ENCODE data around the gene PAM16. TPM values are rescaled to one million over a fixed set of nuclear protein-coding genes. Genes with fewer than 3 reads are reported as not detected.
A peak's percentile ranks its signal among the peaks of the same experiment; 100 is the strongest.

The PAM16 gene
- total RNA-seq, 3 donors from 2014 or later (not counting 1 experiment from before 2014, with no cell fraction given), result 29.4 to 42.7 (median 39.0) TPM

- Histone ChIP-seq H3K9me3 (ENCODE audit: control insufficient read depth, insufficient read depth, low read length) (no peaks in the 10 kb centered on the region), H3K27me3 (ENCODE audit: control insufficient read depth, insufficient read depth, low read length) (no peaks in the 10 kb centered on the region), H3K36me3 (ENCODE audit: control insufficient read depth, insufficient read depth, low read length) (peaks cover 65% of the 10 kb centered on the region), H3K4me1 (ENCODE audit: control insufficient read depth, insufficient read depth, low read length) (no peaks in the 10 kb centered on the region), H3K4me3 (ENCODE audit: low read length) (no peak overlapping the region), H3K27ac (ENCODE audit: low read length) (no peak overlapping the region)
- Mint-ChIP-seq H3K36me3 (no peaks in the 10 kb centered on the region), H3K27ac (no peak overlapping the region), H3K4me1 (peaks cover 5% of the 10 kb centered on the region in 2 donors), H3K27me3 (ENCODE audit: low read depth in 2 of 2) (no peaks in the 10 kb centered on the region), H3K9me3 (no peaks in the 10 kb centered on the region), H3K4me3 (no peak overlapping the region)
- 95% methylated on average over 6 of the region's 6 CpGs for WGBS (ENCODE audit: insufficient coverage)
- intact Hi-C loops (cut with micrococcal nuclease), result no loop called here
- ATAC-seq (peak in 1 of 3 donors; percentile 2), DNase-seq (no peak)
- no peak for TF ChIP-seq CTCF (IDR thresholded peaks at IDR 0.05)
Observed at GRCh38 chr16:4393240-4393600, 42.1 kb upstream of the PAM16 start.

DNA sequence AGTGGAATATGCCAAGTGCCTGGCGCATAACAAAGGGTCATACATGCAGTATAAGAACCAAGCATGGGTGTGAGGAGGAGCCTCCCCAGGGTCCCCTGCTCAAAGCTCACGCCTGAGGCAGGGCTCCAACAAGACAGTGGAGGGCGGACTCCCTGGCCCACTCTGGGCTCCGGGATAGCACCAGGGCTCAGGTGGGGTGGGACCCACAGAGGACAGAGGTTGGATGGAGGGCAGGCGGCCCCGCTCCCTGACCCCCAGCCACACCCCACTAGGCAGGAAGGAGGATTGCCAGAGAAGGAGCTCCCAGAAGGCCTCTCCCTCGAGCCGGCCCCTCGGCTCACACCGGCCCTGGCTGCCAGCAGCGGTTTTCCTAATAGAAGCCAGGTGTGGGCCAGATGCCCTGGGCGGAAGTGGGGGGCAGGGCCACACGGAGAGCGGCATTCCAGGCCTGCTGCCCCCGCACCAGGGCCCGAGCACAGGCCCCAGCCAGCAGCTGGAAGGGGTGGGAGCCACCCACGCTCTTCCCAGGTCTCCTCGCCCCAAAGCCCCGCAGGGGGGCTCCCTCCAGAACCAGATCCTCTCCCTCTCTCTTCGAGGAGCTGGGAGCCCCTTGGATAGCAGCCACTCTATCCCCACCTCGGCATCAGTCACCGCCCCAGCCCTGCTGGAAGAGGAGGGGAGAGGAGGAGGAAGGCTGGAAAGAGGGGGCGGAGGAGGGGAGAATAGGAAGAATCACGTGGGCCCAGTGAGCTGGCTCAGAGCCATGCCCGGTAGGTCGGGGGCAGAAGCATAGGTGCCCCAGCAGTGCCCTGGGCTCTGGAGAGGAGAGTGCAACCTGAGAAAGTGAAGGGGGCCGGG is 41.5 kb upstream of the PAM16 start:
- WGBS (ENCODE audit: insufficient coverage), result 93% methylated on average over 25 of the region's 27 CpGs
- Histone ChIP-seq H3K27ac (ENCODE audit: low read length) (no peak overlapping the region), H3K9me3 (ENCODE audit: control insufficient read depth, insufficient read depth, low read length) (no peaks in the 10 kb centered on the region), H3K4me3 (ENCODE audit: low read length) (no peak overlapping the region), H3K4me1 (ENCODE audit: control insufficient read depth, insufficient read depth, low read length) (no peaks in the 10 kb centered on the region), H3K36me3 (ENCODE audit: control insufficient read depth, insufficient read depth, low read length) (peaks cover 68% of the 10 kb centered on the region), H3K27me3 (ENCODE audit: control insufficient read depth, insufficient read depth, low read length) (no peaks in the 10 kb centered on the region)
- no peaks in the 10 kb centered on the region for H3K36me3 Mint-ChIP-seq
- ATAC-seq, result peak in 1 of 3 donors; percentile 11
- intact Hi-C loops (cut with micrococcal nuclease), result no loop called here
- DNase-seq, result no peak
- H3K27ac Mint-ChIP-seq, result no peak overlapping the region
- H3K9me3 Mint-ChIP-seq, result no peaks in the 10 kb centered on the region
- TF ChIP-seq CTCF (IDR thresholded peaks at IDR 0.05), result no peak
- H3K27me3 Mint-ChIP-seq (ENCODE audit: low read depth in 2 of 2), result no peaks in the 10 kb centered on the region
- H3K4me3 Mint-ChIP-seq, result no peak overlapping the region
- peaks cover 5% of the 10 kb centered on the region in 2 donors for H3K4me1 Mint-ChIP-seq

DNA sequence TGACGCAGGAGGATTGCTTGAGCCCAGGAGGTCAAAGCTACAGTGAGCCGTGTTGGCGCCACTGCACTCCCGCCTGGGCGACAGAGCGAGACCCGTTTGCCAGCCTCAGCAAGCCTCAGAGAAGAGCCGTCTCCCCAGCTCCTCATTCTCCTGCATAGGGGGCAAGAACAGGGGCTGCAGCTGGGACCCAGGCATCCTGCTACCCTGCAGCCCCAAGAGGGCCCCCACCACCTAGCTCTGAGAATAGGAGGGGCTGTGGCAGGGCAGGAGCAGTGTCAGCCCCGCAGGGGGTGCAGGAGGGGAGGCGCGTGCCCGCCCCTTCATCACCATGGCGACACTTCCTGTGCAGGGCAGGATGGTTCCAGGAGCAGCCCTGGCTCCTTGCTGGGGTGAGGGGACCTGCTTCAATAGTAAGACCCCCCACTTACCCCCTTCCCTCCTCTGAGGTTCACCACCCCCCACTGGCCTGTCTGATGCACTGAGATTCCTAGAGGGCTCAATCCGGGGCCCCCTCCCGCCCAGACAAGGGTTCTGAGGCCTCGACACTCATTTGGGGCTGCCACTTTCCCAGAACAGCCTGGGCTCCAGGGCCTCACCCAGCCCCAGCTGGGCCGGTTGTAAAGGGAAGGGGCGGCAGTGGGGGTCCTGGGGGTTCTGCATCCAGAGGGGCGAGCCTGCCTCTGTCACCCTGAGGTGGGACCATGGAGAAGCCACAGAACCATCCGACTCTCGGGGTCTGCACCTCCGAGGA is 40.7 kb upstream of the PAM16 start:
- Mint-ChIP-seq H3K9me3 (no peaks in the 10 kb centered on the region), H3K4me3 (no peak overlapping the region), H3K4me1 (peaks cover 5% of the 10 kb centered on the region in 2 donors), H3K27ac (peak overlapping the region in 1 of 2 donors; percentile 14), H3K27me3 (ENCODE audit: low read depth in 2 of 2) (no peaks in the 10 kb centered on the region), H3K36me3 (no peaks in the 10 kb centered on the region)
- WGBS (ENCODE audit: insufficient coverage), result 90% methylated on average over 22 of the region's 22 CpGs
- ATAC-seq (peak; percentile 11 to 25 (median 15)), DNase-seq (peak in 1 of 2 donors; percentile 50)
- Histone ChIP-seq H3K4me1 (ENCODE audit: control insufficient read depth, insufficient read depth, low read length) (no peaks in the 10 kb centered on the region), H3K27me3 (ENCODE audit: control insufficient read depth, insufficient read depth, low read length) (no peaks in the 10 kb centered on the region), H3K36me3 (ENCODE audit: control insufficient read depth, insufficient read depth, low read length) (peaks cover 74% of the 10 kb centered on the region), H3K4me3 (ENCODE audit: low read length) (no peak overlapping the region), H3K9me3 (ENCODE audit: control insufficient read depth, insufficient read depth, low read length) (no peaks in the 10 kb centered on the region), H3K27ac (ENCODE audit: low read length) (no peak overlapping the region)
- TF ChIP-seq CTCF (IDR thresholded peaks at IDR 0.05), result no peak
- intact Hi-C loops (cut with micrococcal nuclease), result no loop called here
